Stimulated activated naive CD8-positive, alpha-beta T cell treated with anti-CD3 and anti-CD28 coated beads, Interleukin-15, Interleukin-2, amounts not matched to agents 100 ng/mL and 50 ng/mL, for 24 hours (primary cell): ENCODE results near the gene C5orf47.

ENCODE experiments used
- H3K27ac Mint-ChIP-seq: one replicate; pipeline ENCODE4 v1.8.0; 2021; ENCODE audit warnings: mild to moderate bottlenecking, mixed read lengths
- H3K27me3 Mint-ChIP-seq: one replicate; pipeline ENCODE4 v1.8.0; 2021; ENCODE audit warnings: mixed read lengths
- H3K36me3 Mint-ChIP-seq: one replicate; pipeline ENCODE4 v1.8.0; 2021; ENCODE audit warnings: low read depth, mixed read lengths
- H3K4me1 Mint-ChIP-seq: one replicate; pipeline ENCODE4 v1.8.0; 2021; ENCODE audit warnings: low read depth, mixed read lengths
- H3K4me3 Mint-ChIP-seq: one replicate; pipeline ENCODE4 v1.8.0; 2021; ENCODE audit warnings: mild to moderate bottlenecking, mixed read lengths
- H3K9me3 Mint-ChIP-seq: one replicate; pipeline ENCODE4 v1.8.0; 2021; ENCODE audit warnings: mixed read lengths

C5orf47 gene

GRCh38 chr5:173988554-173989431 lies at the start of gene C5orf47:
TSS of gene C5orf47 (plus strand) at chr5:173989170. CDS start at chr5:173989264, 94 bp downstream.
- no peaks in the 10 kb centered on the region for H3K9me3 Mint-ChIP-seq
- no peak within 1 kb of the TSS for H3K4me3 Mint-ChIP-seq
- H3K27me3 Mint-ChIP-seq, result peaks cover 9% of the 10 kb centered on the region
- no peak within 1 kb of the TSS for H3K27ac Mint-ChIP-seq
- H3K4me1 Mint-ChIP-seq, result no peaks in the 10 kb centered on the region
- no peaks in the 10 kb centered on the region for H3K36me3 Mint-ChIP-seq

GRCh38 chr5:173940269-173940668 lies 48.7 kb upstream of the C5orf47 start:
- Mint-ChIP-seq H3K27me3 (no peaks in the 10 kb centered on the region), H3K9me3 (no peaks in the 10 kb centered on the region), H3K4me1 (no peaks in the 10 kb centered on the region), H3K36me3 (peaks cover 11% of the 10 kb centered on the region), H3K4me3 (no peak overlapping the region), H3K27ac (no peak overlapping the region)

- Mint-ChIP-seq H3K27me3 (no peaks in the 10 kb centered on the region), H3K27ac (no peak overlapping the region), H3K4me3 (no peak overlapping the region), H3K9me3 (no peaks in the 10 kb centered on the region), H3K36me3 (peaks cover 11% of the 10 kb centered on the region), H3K4me1 (no peaks in the 10 kb centered on the region)
These were observed 47.9 kb upstream of the C5orf47 start for GRCh38 chr5:173941102-173941501.

GRCh38 chr5:173941758-173942401 lies 47.1 kb upstream of the C5orf47 start:
- Mint-ChIP-seq H3K4me3 (no peak overlapping the region), H3K4me1 (no peaks in the 10 kb centered on the region), H3K9me3 (no peaks in the 10 kb centered on the region), H3K27ac (no peak overlapping the region), H3K27me3 (no peaks in the 10 kb centered on the region), H3K36me3 (peaks cover 14% of the 10 kb centered on the region)

GRCh38 chr5:173944511-173944910 lies 44.5 kb upstream of the C5orf47 start:
- no peak overlapping the region for H3K4me3 Mint-ChIP-seq
- H3K27ac Mint-ChIP-seq, result no peak overlapping the region
- H3K36me3 Mint-ChIP-seq, result peaks cover 37% of the 10 kb centered on the region
- H3K4me1 Mint-ChIP-seq, result no peaks in the 10 kb centered on the region
- no peaks in the 10 kb centered on the region for H3K27me3 Mint-ChIP-seq
- no peaks in the 10 kb centered on the region for H3K9me3 Mint-ChIP-seq

GRCh38 chr5:173945160-173945559 lies 43.8 kb upstream of the C5orf47 start:
- peaks cover 41% of the 10 kb centered on the region for H3K36me3 Mint-ChIP-seq

GRCh38 chr5:173946323-173946722 lies 42.6 kb upstream of the C5orf47 start:
- peaks cover 45% of the 10 kb centered on the region for H3K36me3 Mint-ChIP-seq
- H3K4me1 Mint-ChIP-seq, result no peaks in the 10 kb centered on the region
- H3K27ac Mint-ChIP-seq, result no peak overlapping the region
- no peak overlapping the region for H3K4me3 Mint-ChIP-seq
- H3K9me3 Mint-ChIP-seq, result no peaks in the 10 kb centered on the region
- no peaks in the 10 kb centered on the region for H3K27me3 Mint-ChIP-seq

More at GRCh38 chr5:173945160-173945559, 43.8 kb upstream of the C5orf47 start:
- no peak overlapping the region for H3K27ac Mint-ChIP-seq
- no peak overlapping the region for H3K4me3 Mint-ChIP-seq
- H3K4me1 Mint-ChIP-seq, result no peaks in the 10 kb centered on the region
- H3K27me3 Mint-ChIP-seq, result no peaks in the 10 kb centered on the region
- no peaks in the 10 kb centered on the region for H3K9me3 Mint-ChIP-seq

GRCh38 chr5:173950829-173951228 lies 38.1 kb upstream of the C5orf47 start:
- H3K36me3 Mint-ChIP-seq, result peaks cover 65% of the 10 kb centered on the region
- no peak overlapping the region for H3K27ac Mint-ChIP-seq
- H3K9me3 Mint-ChIP-seq, result no peaks in the 10 kb centered on the region
- H3K4me3 Mint-ChIP-seq, result no peak overlapping the region
- no peaks in the 10 kb centered on the region for H3K27me3 Mint-ChIP-seq
- no peaks in the 10 kb centered on the region for H3K4me1 Mint-ChIP-seq

GRCh38 chr5:173953528-173954090 lies 35.4 kb upstream of the C5orf47 start:
- H3K27me3 Mint-ChIP-seq, result no peaks in the 10 kb centered on the region
- no peak overlapping the region for H3K4me3 Mint-ChIP-seq
- H3K27ac Mint-ChIP-seq, result no peak overlapping the region
- H3K9me3 Mint-ChIP-seq, result no peaks in the 10 kb centered on the region
- no peaks in the 10 kb centered on the region for H3K4me1 Mint-ChIP-seq
- peaks cover 46% of the 10 kb centered on the region for H3K36me3 Mint-ChIP-seq

GRCh38 chr5:173954671-173955521 lies 34.1 kb upstream of the C5orf47 start:
- no peak overlapping the region for H3K27ac Mint-ChIP-seq
- H3K4me3 Mint-ChIP-seq, result no peak overlapping the region
- H3K27me3 Mint-ChIP-seq, result no peaks in the 10 kb centered on the region
- peaks cover 35% of the 10 kb centered on the region for H3K36me3 Mint-ChIP-seq
- no peaks in the 10 kb centered on the region for H3K4me1 Mint-ChIP-seq
- H3K9me3 Mint-ChIP-seq, result no peaks in the 10 kb centered on the region

- Mint-ChIP-seq H3K4me3 (no peak overlapping the region), H3K27ac (no peak overlapping the region), H3K27me3 (no peaks in the 10 kb centered on the region), H3K9me3 (no peaks in the 10 kb centered on the region), H3K4me1 (peaks cover 19% of the 10 kb centered on the region), H3K36me3 (peaks cover 3% of the 10 kb centered on the region)
These were observed 28.0 kb upstream of the C5orf47 start for GRCh38 chr5:173960986-173961385.

GRCh38 chr5:173961418-173961817 lies 27.6 kb upstream of the C5orf47 start:
- H3K27me3 Mint-ChIP-seq, result no peaks in the 10 kb centered on the region
- H3K4me3 Mint-ChIP-seq, result no peak overlapping the region
- peaks cover 19% of the 10 kb centered on the region for H3K4me1 Mint-ChIP-seq
- H3K9me3 Mint-ChIP-seq, result no peaks in the 10 kb centered on the region
- peaks cover 3% of the 10 kb centered on the region for H3K36me3 Mint-ChIP-seq
- no peak overlapping the region for H3K27ac Mint-ChIP-seq

GRCh38 chr5:173962436-173962972 lies 26.5 kb upstream of the C5orf47 start:
- H3K4me1 Mint-ChIP-seq, result peaks cover 19% of the 10 kb centered on the region
- H3K27ac Mint-ChIP-seq, result no peak overlapping the region
- peaks cover 3% of the 10 kb centered on the region for H3K36me3 Mint-ChIP-seq
- no peak overlapping the region for H3K4me3 Mint-ChIP-seq
- H3K9me3 Mint-ChIP-seq, result no peaks in the 10 kb centered on the region
- H3K27me3 Mint-ChIP-seq, result no peaks in the 10 kb centered on the region

GRCh38 chr5:173963182-173963838 lies 25.7 kb upstream of the C5orf47 start:
- no peaks in the 10 kb centered on the region for H3K27me3 Mint-ChIP-seq
- no peak overlapping the region for H3K27ac Mint-ChIP-seq
- H3K36me3 Mint-ChIP-seq, result peaks cover 3% of the 10 kb centered on the region
- H3K4me1 Mint-ChIP-seq, result peaks cover 19% of the 10 kb centered on the region
- H3K4me3 Mint-ChIP-seq, result no peak overlapping the region
- no peaks in the 10 kb centered on the region for H3K9me3 Mint-ChIP-seq
